ENCODE data around the gene TMEM183A.
"Not testable (repeated sequence)": the region's sequence is repeated elsewhere in the genome, so short reads cannot be mapped to it uniquely, and the experiment has no call there.

The TMEM183A gene

GRCh38 chr1:202987255-202987654 lies 19.9 kb upstream of the TMEM183A start:
- DNase-seq (ENCODE audit: low spot score): no peak

- no peak for DNase-seq (ENCODE audit: low spot score)
Measured at GRCh38 chr1:202987922-202988583, 19.1 kb upstream of the TMEM183A start.

DNA sequence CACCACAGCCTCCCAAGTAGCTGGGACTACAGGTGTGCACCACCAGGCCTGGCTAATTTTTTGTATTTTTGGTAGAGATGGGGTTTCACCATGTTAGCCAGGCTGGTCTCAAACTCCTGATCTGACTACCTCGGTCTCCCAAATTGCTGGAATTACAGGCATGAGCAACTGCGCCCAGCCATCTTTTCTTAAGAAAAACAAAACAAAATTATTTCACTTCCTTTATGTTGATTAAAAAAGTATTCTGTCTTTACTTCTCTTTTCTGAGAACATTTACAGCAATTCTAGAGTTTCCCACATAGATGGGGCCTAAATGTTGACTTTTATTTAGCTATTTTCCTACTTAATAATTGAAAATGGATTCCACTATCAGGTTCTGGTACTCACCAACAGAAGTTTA lies 17.3 kb upstream of the TMEM183A start:
- no peak for DNase-seq (ENCODE audit: low spot score)

DNA sequence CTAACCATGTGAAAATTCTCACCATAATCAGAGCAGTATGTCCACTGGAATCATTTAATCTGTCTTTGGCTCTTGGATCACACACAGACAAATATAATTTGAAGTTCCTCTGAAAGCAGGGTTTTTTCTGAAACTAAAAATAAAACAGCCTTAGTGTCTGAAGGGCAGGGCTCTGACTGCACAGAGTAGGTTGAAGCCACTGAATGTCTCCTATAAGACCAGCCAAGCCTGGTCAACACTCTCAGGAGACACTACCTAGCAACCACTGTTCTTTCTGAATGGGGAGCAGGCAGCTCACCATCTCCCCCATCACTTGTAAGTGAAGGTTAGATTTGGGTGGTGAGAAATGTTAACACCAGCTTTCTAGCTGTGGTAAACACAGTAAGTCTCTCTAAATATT lies 16.1 kb upstream of the TMEM183A start:
- DNase-seq (ENCODE audit: low spot score): no peak

DNA sequence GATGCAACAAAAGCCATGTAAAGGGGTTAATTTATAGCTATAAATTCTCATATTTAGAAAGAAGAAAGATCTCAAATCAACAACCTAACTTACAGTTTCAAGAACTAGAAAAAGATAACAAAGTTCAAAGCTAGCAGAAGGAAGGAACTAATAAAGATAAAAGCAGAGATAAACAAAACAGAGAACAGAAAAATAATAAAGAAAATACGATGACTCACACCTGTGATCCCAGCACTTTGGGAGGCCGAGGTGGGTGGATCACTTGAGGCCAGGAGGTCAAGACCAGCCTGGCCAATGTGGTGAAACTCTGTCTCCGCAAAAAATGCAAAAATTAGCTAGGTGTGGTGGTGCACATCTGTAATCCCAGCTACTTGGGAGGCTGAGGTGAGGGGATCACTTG lies 12.4 kb upstream of the TMEM183A start:
- DNase-seq (ENCODE audit: low spot score): no peak

GRCh38 chr1:202998836-202999750 lies 8.1 kb upstream of the TMEM183A start:
- DNase-seq (ENCODE audit: low spot score): peak; percentile 67

- no peak for DNase-seq (ENCODE audit: low spot score)
Measured at GRCh38 chr1:203000217-203000944, 6.8 kb upstream of the TMEM183A start.

- DNase-seq (ENCODE audit: low spot score): no peak
Measured at GRCh38 chr1:203001986-203002385, 5.2 kb upstream of the TMEM183A start.

DNA sequence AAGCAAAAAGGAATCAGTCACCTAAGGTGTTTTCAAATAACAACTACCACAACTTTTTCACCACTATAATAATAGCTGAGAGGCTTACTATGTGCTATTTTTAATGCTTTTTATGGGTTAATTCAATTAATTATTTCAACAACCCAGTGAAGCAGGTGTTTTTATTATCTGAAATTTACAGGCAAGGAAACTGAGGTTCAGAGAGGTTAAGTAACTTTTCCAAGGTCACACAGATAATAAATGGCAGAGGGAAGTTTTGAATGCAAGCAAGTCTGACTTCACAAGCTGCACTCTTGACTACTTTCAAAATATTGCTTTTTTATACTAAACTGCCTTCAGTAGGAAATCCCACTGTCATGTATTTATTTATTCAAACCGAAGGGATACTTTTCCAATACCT lies 4.2 kb upstream of the TMEM183A start:
- no peak for DNase-seq (ENCODE audit: low spot score)

GRCh38 chr1:203005395-203006142 lies 1.6 kb upstream of the TMEM183A start:
- not testable (repeated sequence) for DNase-seq (ENCODE audit: low spot score)

GRCh38 chr1:203009185-203009584 lies 2.0 kb downstream of the TMEM183A start:
- no peak for DNase-seq (ENCODE audit: low spot score)

DNA sequence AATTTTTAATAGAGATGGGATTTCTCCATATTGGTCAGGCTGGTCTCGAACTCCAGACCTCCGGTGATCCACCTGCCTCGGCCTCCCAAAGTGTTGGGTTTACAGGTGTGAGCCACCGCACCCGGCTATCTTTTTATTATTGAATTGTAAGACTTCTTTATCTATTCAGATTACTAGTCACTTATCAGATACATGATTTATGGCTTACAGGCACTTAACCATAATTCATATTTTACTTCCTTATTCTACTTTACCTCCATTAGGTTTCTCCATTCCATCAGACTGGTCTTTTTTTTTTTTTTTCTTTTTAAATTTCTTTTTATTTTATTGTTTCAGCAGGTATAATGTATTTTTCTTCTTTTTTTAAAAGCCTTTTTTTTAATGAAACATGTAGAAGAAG lies 4.4 kb downstream of the TMEM183A start:
- no peak for DNase-seq (ENCODE audit: low spot score)

DNA sequence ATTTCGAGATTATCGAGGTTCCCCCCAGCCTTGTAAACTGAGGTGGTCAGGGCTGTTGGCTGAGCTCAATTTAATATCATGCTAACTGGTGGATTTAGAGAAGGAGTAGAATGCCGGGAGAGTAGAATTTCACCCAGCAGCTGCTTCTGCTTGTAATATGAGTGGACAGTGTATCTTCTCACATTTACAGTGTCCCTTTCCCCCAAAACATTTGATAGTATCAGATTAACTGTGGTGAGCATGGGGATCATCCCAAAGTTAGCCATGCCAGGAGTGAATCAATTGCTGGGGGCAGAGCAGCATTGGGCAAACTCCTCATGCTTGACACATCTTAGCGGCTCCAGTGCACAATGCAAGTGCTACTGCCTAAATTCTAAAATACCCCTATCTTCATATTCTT lies 9.9 kb downstream of the TMEM183A start:
- no peak for DNase-seq (ENCODE audit: low spot score)

DNA sequence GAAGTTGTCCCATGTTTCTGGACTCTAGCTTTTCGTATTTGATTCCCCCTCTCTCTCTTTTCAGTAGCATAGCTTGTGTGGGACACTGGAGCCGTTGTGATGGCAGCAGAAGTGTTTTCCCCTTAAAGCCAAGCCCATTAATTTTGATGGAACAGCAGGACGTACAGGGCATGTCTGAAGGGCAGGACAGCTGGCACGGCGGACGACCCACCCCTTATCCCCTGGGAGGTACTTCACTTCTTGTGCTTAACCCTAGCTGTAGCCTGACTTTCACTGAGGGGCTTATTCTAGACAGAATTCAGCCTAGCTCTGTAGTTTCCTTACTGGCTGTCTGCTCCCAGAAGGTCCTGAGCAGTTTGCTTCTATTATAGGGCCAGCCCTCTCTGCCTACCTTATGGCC lies 10.5 kb downstream of the TMEM183A start:
- DNase-seq (ENCODE audit: low spot score): no peak

DNA sequence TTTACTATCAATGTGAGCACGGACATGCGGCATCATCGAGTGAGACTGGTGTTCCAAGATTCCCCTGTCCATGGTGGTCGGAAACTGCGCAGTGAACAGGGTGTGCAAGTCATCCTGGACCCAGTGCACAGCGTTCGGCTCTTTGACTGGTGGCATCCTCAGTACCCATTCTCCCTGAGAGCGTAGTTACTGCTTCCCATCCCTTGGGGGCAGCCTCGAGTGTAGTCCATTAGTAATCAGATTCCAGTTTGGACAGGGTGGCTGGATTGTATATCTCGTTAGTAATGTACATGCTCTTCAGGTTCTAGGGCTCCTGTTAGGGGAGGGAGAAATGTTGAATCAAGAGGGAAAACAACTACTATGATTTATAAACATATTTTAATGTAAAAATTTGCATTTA lies 15.7 kb downstream of the TMEM183A start:
- DNase-seq (ENCODE audit: low spot score): not testable (repeated sequence)

GRCh38 chr1:203025686-203026030 lies 18.5 kb downstream of the TMEM183A start:
- no peak for DNase-seq (ENCODE audit: low spot score)

GRCh38 chr1:203026031-203026665 lies 19.0 kb downstream of the TMEM183A start, which contains the start of gene PPFIA4:
Gene PPFIA4, plus strand, starts transcription at chr1:203026491. Its CDS starts 12,518 bp downstream, at chr1:203039009.
- DNase-seq (ENCODE audit: low spot score): peak; percentile 85

GRCh38 chr1:203026666-203027663 lies 19.8 kb downstream of the TMEM183A start:
- no peak for DNase-seq (ENCODE audit: low spot score)

DNA sequence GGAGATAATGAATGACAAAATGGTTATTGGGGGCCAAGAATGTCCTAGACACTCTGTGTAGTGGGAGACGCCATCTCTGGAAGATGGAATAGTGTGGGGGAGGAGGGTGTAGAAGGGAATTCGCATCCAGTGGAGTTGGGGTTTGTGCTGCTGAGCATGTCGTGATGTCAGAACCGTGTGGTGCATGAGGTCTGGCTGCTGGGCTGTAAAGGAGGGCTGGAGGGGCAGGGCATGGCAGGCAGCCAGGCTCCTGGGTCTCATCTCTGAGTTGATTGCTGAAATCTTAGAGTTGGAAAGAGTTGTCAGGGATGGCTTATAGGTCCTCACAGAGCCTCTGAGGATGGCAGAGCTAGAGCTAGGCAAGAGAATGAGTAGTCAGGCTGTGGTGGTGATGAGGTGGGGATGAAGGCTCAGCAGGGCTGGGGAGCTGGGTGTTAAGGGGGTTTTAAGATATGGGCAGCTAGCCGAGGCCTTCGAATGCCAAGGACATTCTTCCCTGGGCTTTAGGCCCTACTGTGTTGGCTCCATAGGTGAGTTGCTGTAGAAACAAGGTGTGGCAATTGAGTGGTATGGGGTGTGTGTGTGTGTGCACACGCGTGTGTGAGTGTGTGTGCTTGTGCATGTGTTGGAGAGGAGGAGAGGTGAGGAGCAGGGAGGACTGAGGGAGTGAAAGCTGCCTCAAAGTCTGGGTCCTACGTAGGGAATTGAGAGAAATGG lies 21.1 kb downstream of the TMEM183A start:
- no peak for DNase-seq (ENCODE audit: low spot score)
